ENCODE results near the gene TSPO2.

TSPO2 gene

DNA sequence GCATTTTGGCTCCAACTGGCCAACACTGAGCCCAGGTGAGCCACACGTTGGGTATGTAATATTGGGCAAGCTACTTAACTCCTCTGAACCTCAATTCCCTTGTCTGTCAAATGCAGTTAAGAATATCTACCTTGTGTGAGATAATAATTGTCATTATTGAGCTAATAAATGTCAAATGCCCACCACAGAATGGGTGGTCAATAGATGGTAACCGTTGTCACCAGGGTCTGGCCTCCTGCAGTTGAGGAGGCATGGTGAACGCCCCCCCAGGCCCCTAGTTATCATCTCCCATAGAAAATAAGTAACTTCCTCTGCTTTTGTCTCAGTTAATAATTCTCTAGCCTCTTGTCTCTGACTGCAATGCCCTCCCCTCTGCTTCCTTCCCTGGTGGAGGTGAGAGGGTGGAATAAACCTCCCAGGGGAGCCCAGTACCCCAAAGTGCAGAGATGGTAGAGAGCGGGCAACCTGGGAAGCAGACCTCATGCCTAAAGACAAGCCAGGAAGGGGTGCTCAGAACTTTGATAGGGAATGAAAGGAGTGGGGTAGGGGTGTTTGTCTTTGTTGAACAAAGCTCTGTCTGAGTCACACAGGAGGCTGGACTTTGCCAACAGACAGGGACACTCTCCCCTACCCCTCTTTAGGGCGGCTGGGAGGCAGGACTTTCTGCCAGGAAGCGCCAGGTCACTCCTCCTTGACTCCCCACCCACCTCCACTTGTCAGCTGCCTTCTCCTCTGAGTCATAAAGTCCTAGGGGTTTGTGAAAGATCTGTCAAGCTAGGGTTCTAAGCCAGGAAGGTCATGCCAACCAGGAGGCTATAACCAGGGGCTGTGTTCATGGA lies 1.9 kb upstream of the TSPO2 start:
- Histone ChIP-seq H2BK12ac (ENCODE audit: low read length) (no peak overlapping the region), H3K27ac (replicated peaks; ENCODE audit: low read length) (no peak overlapping the region), H3K18ac (ENCODE audit: low read length) (no peak overlapping the region), H3K23ac (ENCODE audit: low read depth, low read length, poor library complexity) (no peak overlapping the region), H3K79me1 (ENCODE audit: low read depth, low read length) (no peaks in the 10 kb centered on the region), H2AFZ (ENCODE audit: low read length) (no peak overlapping the region), H4K8ac (ENCODE audit: low read depth, low read length) (no peak overlapping the region), H4K91ac (ENCODE audit: low read depth, low read length, poor library complexity) (no peak overlapping the region), H2AK5ac (ENCODE audit: low read depth, low read length) (no peak overlapping the region), H3K27me3 (ENCODE audit: control insufficient read depth in 3 of 3, insufficient read depth in 3 of 3, low read depth in 1 of 3, low read length in 3 of 3) (no peaks in the 10 kb centered on the region), H3K4ac (ENCODE audit: low read length) (no peak overlapping the region), H3K9ac (ENCODE audit: low read depth, low read length, poor library complexity) (no peak overlapping the region), H3K4me1 (ENCODE audit: control insufficient read depth in 2 of 2, insufficient read depth in 1 of 2, low read depth in 1 of 2, low read length in 2 of 2) (peaks cover 0 to 2% of the 10 kb centered on the region in 2 donors), H2BK5ac (ENCODE audit: low read length) (no peak overlapping the region), H3K4me2 (ENCODE audit: insufficient read depth, low read length, poor library complexity, severe bottlenecking) (no peak overlapping the region), H3K4me3 (ENCODE audit: low read length in 2 of 2) (no peak overlapping the region), H3K36me3 (replicated peaks in 1 of 2; ENCODE audit: control insufficient read depth in 2 of 2, insufficient read depth in 2 of 2, low read length in 2 of 2) (no peaks in the 10 kb centered on the region), H2BK15ac (ENCODE audit: low read length) (no peak overlapping the region), H3K9me3 (replicated peaks in 1 of 2; ENCODE audit: control insufficient read depth in 2 of 2, insufficient read depth in 1 of 2, low read depth in 1 of 2, low read length in 2 of 2) (no peaks in the 10 kb centered on the region), H3K14ac (ENCODE audit: low read length) (no peak overlapping the region), H2BK120ac (ENCODE audit: low read depth, low read length) (no peak overlapping the region)
- DNase-seq (ENCODE audit: low spot score): no peak
- no CpG with 5 or more reads among the region's 6 CpGs for WGBS, 2 donors (ENCODE audit: extremely low coverage in 2 of 2, insufficient read length in 2 of 2, insufficient replicate concordance in 1 of 2)

DNA sequence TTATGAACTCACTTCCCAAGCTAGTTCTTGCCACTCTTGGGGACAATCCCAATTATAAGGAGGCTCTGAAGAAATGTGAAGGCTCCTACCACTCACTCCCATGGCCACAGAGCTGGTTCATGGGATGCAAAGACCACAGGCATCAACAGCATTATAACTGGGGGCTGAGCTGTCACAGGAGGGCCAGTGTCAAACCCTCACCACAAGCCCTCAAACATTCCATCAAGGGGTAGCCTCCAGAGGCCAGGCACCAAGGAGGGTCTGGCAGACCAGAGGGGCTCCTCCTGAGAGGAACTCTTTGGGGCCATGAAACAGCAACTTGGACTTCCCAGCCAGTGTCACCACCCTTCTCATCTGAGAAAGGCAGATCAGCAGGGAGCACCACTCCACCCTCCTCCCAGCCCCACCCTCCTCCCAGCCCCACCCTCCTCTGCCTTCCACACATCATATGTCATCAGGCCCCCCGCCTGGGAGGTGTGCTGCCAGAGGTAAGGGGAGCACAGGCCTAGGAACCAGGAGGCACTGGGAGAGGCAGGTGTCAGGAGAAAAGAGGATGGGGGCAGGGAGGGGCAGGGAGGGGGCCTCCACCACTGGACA lies 1.2 kb upstream of the TSPO2 start:
- Histone ChIP-seq H2AFZ (ENCODE audit: low read length) (no peak overlapping the region), H2AK5ac (ENCODE audit: low read depth, low read length) (no peak overlapping the region), H4K91ac (ENCODE audit: low read depth, low read length, poor library complexity) (no peak overlapping the region), H3K23ac (ENCODE audit: low read depth, low read length, poor library complexity) (no peak overlapping the region), H3K4me1 (ENCODE audit: control insufficient read depth in 2 of 2, insufficient read depth in 1 of 2, low read depth in 1 of 2, low read length in 2 of 2) (peaks cover 0 to 2% of the 10 kb centered on the region in 2 donors), H3K4me3 (ENCODE audit: low read length in 2 of 2) (no peak overlapping the region), H3K4ac (ENCODE audit: low read length) (no peak overlapping the region), H3K36me3 (replicated peaks in 1 of 2; ENCODE audit: control insufficient read depth in 2 of 2, insufficient read depth in 2 of 2, low read length in 2 of 2) (no peaks in the 10 kb centered on the region), H4K8ac (ENCODE audit: low read depth, low read length) (no peak overlapping the region), H2BK5ac (ENCODE audit: low read length) (no peak overlapping the region), H2BK120ac (ENCODE audit: low read depth, low read length) (no peak overlapping the region), H3K18ac (ENCODE audit: low read length) (no peak overlapping the region), H3K9me3 (replicated peaks in 1 of 2; ENCODE audit: control insufficient read depth in 2 of 2, insufficient read depth in 1 of 2, low read depth in 1 of 2, low read length in 2 of 2) (no peaks in the 10 kb centered on the region), H3K27ac (replicated peaks; ENCODE audit: low read length) (no peak overlapping the region), H3K14ac (ENCODE audit: low read length) (no peak overlapping the region), H3K79me1 (ENCODE audit: low read depth, low read length) (no peaks in the 10 kb centered on the region), H2BK15ac (ENCODE audit: low read length) (no peak overlapping the region), H3K27me3 (ENCODE audit: control insufficient read depth in 3 of 3, insufficient read depth in 3 of 3, low read depth in 1 of 3, low read length in 3 of 3) (no peaks in the 10 kb centered on the region), H2BK12ac (ENCODE audit: low read length) (no peak overlapping the region), H3K4me2 (ENCODE audit: insufficient read depth, low read length, poor library complexity, severe bottlenecking) (no peak overlapping the region), H3K9ac (ENCODE audit: low read depth, low read length, poor library complexity) (no peak overlapping the region)
- no CpG with 5 or more reads among the region's 1 CpG for WGBS, 2 donors (ENCODE audit: extremely low coverage in 2 of 2, insufficient read length in 2 of 2, insufficient replicate concordance in 1 of 2)
- DNase-seq (ENCODE audit: low spot score): no peak

DNA sequence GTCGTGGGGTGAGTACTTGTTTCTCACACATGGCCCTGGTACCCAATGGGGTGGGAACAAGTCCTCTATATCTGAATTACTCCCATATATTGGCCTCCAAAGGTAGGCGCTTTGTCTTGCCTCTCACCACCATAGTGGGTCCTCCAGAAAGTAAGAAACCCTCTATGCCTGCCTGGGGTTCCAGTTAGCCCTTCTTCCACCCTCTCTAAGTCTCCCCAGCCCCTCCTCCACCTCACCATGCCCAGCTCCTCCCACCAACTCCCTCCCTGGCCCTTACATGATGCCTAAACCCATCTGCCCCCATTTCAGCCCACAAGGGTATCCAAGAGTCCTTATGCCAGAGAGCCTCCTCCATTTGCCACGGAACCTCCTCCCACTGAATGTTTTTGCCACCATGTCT lies 884 bp downstream of the TSPO2 start:
- H3K27me3 ChIP-seq (ENCODE audit: control insufficient read depth in 3 of 3, insufficient read depth in 3 of 3, low read depth in 1 of 3, low read length in 3 of 3): no peaks in the 10 kb centered on the region
- H4K8ac ChIP-seq (ENCODE audit: low read depth, low read length): no peak overlapping the region
- no peak overlapping the region for H2AFZ ChIP-seq (ENCODE audit: low read length)
- H3K36me3 ChIP-seq (replicated peaks in 1 of 2; ENCODE audit: control insufficient read depth in 2 of 2, insufficient read depth in 2 of 2, low read length in 2 of 2): no peaks in the 10 kb centered on the region
- H3K9me3 ChIP-seq (replicated peaks in 1 of 2; ENCODE audit: control insufficient read depth in 2 of 2, insufficient read depth in 1 of 2, low read depth in 1 of 2, low read length in 2 of 2): no peaks in the 10 kb centered on the region
- no peak overlapping the region for H3K23ac ChIP-seq (ENCODE audit: low read depth, low read length, poor library complexity)
- no peak overlapping the region for H3K4me3 ChIP-seq (ENCODE audit: low read length in 2 of 2)
- H3K9ac ChIP-seq (ENCODE audit: low read depth, low read length, poor library complexity): no peak overlapping the region
- H2BK12ac ChIP-seq (ENCODE audit: low read length): no peak overlapping the region
- H3K18ac ChIP-seq (ENCODE audit: low read length): no peak overlapping the region
- H3K14ac ChIP-seq (ENCODE audit: low read length): no peak overlapping the region
- H2BK15ac ChIP-seq (ENCODE audit: low read length): no peak overlapping the region
- no peak overlapping the region for H3K4me2 ChIP-seq (ENCODE audit: insufficient read depth, low read length, poor library complexity, severe bottlenecking)
- H2BK5ac ChIP-seq (ENCODE audit: low read length): no peak overlapping the region
- H3K79me1 ChIP-seq (ENCODE audit: low read depth, low read length): no peaks in the 10 kb centered on the region
- WGBS, 2 donors (ENCODE audit: extremely low coverage in 2 of 2, insufficient read length in 2 of 2, insufficient replicate concordance in 1 of 2): no CpG with 5 or more reads among the region's 3 CpGs
- H3K27ac ChIP-seq (replicated peaks; ENCODE audit: low read length): no peak overlapping the region
- H3K4me1 ChIP-seq (ENCODE audit: control insufficient read depth in 2 of 2, insufficient read depth in 1 of 2, low read depth in 1 of 2, low read length in 2 of 2): no peaks in the 10 kb centered on the region
- no peak overlapping the region for H2BK120ac ChIP-seq (ENCODE audit: low read depth, low read length)
- H3K4ac ChIP-seq (ENCODE audit: low read length): no peak overlapping the region
- no peak overlapping the region for H4K91ac ChIP-seq (ENCODE audit: low read depth, low read length, poor library complexity)
- H2AK5ac ChIP-seq (ENCODE audit: low read depth, low read length): no peak overlapping the region
- no peak for DNase-seq (ENCODE audit: low spot score)

DNA sequence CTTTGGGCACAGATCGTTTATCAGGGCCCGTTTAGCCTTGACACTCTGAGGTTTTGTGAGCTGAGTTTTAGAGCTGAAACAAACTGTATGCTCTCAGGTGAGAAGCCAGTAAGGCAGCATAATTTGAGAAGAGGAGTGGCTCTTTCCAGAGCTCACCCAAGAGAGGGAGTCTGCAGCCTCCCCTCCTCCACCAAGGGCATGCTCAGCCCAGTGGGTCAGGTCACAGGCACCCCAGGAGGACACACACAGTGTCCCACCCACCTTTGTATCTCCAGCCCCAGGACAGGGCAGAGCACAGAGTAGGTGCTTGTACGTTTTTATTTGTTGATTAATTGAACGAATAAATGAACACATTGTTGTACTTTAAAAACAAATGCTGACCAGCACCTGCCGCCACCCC lies 3.4 kb downstream of the TSPO2 start:
- Histone ChIP-seq H3K4me2 (ENCODE audit: insufficient read depth, low read length, poor library complexity, severe bottlenecking) (no peak overlapping the region), H3K14ac (ENCODE audit: low read length) (no peak overlapping the region), H4K91ac (ENCODE audit: low read depth, low read length, poor library complexity) (no peak overlapping the region), H3K27ac (replicated peaks; ENCODE audit: low read length) (no peak overlapping the region), H3K9me3 (replicated peaks in 1 of 2; ENCODE audit: control insufficient read depth in 2 of 2, insufficient read depth in 1 of 2, low read depth in 1 of 2, low read length in 2 of 2) (no peaks in the 10 kb centered on the region), H4K8ac (ENCODE audit: low read depth, low read length) (no peak overlapping the region), H2BK12ac (ENCODE audit: low read length) (no peak overlapping the region), H3K27me3 (ENCODE audit: control insufficient read depth in 3 of 3, insufficient read depth in 3 of 3, low read depth in 1 of 3, low read length in 3 of 3) (no peaks in the 10 kb centered on the region), H3K23ac (ENCODE audit: low read depth, low read length, poor library complexity) (no peak overlapping the region), H3K4me3 (ENCODE audit: low read length in 2 of 2) (no peak overlapping the region), H2AFZ (ENCODE audit: low read length) (no peak overlapping the region), H3K79me1 (ENCODE audit: low read depth, low read length) (no peaks in the 10 kb centered on the region), H3K4me1 (ENCODE audit: control insufficient read depth in 2 of 2, insufficient read depth in 1 of 2, low read depth in 1 of 2, low read length in 2 of 2) (peaks cover 0 to 2% of the 10 kb centered on the region in 2 donors), H2BK5ac (ENCODE audit: low read length) (no peak overlapping the region), H3K36me3 (replicated peaks in 1 of 2; ENCODE audit: control insufficient read depth in 2 of 2, insufficient read depth in 2 of 2, low read length in 2 of 2) (no peaks in the 10 kb centered on the region), H2AK5ac (ENCODE audit: low read depth, low read length) (no peak overlapping the region), H3K18ac (ENCODE audit: low read length) (no peak overlapping the region), H3K9ac (ENCODE audit: low read depth, low read length, poor library complexity) (no peak overlapping the region), H2BK120ac (ENCODE audit: low read depth, low read length) (no peak overlapping the region), H3K4ac (ENCODE audit: low read length) (no peak overlapping the region), H2BK15ac (ENCODE audit: low read length) (no peak overlapping the region)
- no peak for DNase-seq (ENCODE audit: low spot score)
- WGBS, 2 donors (ENCODE audit: extremely low coverage in 2 of 2, insufficient read length in 2 of 2, insufficient replicate concordance in 1 of 2): no CpG with 5 or more reads among the region's 5 CpGs

All from neuronal stem cell (in vitro differentiated cells).